Suppressor macrophage treated with lipopolysaccharide for 4 hours (primary cell): ENCODE measurements around the gene TMEM161A.
"Not testable (repeated sequence)": the region's sequence is repeated elsewhere in the genome, so short reads cannot be mapped to it uniquely, and the experiment has no call there.

Experiments used
- DNase-seq: peaks from one replicate; pipeline ENCODE4 v3.0.0-alpha.2; 2020

The TMEM161A gene

DNA sequence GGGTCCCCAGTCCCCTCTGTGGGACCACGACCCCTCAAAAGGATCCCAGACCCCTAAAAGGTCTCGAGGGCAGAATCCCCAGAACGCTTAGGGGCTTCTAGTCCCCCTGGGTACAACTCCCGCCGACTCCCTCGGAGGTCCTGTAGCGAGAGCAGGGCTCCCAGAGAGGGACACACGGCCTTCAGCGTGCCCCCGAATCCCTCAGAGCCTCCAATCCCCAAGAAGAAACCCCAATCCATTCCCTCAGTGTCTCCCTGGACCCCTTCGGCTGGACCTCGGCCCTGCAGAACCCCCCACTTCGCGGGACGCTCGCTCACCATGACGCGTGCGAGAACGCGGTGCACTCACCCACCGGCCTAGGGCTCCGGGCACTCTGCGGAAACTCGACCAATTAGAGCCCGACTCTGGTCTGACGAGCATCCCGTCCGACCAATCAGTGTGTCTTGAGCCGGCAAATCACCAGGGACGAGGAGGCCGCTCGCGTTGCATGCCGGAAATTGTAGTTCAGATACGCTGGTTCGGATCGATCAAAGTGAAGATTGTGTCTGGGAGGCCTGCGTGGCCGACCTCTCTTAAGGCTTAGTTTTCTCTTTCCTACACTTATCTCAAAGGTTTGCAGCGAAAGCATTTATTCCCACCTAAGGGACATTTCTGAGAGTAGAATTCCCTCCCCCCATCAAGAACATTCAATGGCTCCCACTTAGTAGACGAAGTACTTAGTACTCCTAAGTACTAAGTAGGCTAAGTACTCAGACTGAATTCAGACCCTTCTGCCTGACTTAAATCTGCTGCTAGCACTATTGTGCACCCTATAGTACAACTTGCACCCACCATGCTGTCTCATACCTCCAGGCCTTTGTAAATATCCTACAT, at the start of gene TMEM161A:
TMEM161A (minus strand) TSS at position 370 of the 873 bp plus-strand sequence; CDS start at position 320, 50 bp downstream.
- DNase-seq: peak; percentile 98

DNA sequence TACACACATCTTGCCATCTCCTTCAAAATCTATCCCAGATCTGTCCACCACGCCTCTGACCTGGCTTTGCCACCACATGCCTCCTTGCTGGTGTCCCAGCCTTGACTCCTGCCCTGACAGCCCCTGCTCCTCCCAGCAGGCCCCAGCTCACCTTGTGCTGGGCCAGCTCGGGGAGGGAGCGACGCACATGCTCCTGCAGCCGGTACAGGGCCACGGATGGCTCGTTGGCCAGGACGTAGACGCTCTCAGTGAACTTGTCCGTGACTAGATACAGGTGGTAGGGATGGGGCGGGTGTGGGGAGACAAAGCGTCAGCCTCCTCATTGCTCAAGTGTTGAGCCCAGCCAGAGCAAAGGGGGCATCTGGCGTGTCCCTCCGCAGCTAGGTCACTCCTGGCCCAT, 48.5 kb upstream of the TMEM161A start:
- DNase-seq: no peak

DNA sequence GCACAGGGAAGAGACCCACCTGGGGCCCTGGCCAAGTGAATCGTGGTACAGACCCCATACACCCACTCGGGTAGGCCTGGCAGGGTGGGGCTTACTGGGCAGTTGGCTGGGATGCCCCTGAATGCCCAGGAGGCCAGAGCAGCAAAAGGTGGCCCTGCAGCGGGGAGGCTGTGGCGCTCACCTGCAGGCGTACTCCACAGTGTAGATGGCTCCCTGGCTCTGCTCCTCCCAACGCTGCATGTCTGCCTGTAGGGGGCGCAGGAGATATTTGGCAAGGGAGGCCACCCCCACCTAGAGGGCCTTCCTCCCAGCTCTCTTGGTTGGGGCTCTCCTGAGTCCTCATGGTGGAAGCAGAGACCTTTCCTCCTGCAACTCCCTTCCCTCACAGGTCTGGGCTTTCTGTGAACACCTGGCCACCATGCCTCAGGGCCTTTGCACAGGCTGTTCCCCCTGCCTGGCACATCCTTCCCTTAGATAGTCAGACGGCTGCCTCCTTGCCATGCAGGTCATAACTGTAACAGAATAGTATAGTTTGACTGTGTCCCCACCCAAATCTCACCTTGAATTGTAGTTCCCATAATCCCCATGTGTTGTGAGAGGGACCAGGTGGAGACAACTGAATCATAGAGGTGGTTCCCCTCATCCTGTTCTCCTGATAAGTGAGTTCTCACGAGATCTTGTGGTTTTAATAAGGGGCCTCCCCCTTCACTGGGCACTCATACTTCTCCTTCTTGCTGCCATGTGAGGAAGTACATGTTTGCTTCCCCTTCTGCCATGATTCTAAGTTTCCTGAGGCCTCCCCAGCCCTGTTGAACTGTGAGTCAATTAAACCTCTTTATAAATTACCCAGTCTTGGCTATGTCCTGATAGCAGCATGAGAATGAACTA, 47.8 kb upstream of the TMEM161A start:
- DNase-seq: no peak

DNA sequence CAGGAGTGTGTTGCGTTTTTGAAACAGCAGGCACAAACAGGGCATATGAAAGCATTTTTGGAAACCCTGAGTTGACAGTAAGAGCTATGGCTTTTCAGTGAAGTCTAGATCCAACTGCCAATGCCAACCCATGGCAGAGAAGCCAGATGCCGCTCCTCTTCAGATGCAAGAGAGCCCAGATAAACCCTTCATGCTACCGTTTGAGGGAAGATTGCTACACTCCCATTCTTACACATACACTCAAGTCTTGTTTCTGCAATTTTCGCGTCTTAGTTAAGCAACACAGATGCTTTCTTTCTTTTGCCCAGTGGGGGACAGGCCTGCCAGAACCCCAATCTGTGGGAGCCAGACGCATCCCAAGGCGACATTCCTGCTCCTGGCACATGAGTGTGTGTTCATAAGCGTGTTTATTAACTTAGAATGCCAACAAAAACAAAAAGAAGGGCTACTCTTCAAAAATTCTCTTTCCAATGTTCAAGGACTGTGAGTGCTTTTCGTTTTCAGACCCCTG, 43.3 kb upstream of the TMEM161A start:
- DNase-seq: no peak

DNA sequence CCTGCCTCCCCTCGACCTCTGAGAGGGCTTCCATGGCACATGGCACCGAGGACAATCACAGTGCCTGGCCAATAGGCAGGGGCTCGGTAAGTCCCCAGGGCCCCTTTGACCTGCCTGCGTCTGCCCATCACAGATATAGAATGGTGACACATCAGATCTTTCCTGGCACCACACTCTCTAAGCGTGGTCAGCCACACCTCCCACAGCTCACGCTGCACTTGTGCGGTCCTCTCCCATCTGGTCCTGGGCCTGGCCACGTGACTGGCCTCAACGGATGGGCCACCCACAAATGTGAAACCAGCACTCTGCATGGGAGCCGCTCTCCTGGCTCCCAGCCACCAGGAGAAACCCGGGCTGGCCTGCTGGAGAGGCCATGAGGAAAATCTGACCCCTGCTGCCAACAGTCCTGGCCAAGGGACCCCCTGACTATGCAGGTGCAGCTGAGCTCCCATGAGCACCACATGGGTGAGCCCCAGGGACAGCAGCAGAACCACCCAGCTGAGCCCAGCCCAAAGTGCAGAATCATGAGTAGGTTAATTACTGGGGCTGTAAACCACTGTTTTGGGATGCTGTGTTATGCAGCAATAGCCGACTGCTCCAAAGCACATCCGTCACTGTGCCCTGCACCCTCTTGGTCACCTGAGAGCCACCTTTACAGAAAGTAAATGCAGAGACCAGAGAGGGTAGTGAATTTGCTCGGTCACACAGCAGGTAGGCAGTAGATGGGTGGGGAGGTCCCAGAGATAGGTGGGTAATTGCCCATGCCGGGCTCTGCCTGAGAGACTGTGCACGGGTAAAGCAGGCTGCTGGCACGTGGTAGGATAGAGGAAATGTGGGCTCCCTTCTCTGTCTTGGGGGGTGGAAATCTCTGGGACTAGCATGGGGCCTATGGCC, 41.5 kb upstream of the TMEM161A start:
- DNase-seq: no peak

DNA sequence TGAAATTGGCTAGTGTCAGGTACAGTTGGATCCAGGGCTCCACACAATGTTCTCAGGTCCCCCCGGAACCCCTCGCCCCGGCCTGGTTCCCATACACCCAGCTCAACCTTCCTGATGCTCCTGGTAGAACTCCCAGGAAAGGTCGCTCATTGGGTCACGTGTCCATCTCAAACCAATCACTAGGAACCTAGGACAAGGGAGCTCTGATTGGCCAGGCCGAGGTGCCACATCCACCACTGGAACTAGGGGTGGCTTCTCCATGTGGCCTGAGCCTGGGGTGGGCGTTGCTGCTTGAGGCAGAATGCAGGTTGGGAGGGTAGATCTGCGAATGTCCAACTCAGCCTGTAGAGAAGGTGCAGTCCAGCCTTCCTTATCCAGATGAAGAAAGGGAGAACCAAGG, 38.7 kb upstream of the TMEM161A start:
- DNase-seq: no peak

DNA sequence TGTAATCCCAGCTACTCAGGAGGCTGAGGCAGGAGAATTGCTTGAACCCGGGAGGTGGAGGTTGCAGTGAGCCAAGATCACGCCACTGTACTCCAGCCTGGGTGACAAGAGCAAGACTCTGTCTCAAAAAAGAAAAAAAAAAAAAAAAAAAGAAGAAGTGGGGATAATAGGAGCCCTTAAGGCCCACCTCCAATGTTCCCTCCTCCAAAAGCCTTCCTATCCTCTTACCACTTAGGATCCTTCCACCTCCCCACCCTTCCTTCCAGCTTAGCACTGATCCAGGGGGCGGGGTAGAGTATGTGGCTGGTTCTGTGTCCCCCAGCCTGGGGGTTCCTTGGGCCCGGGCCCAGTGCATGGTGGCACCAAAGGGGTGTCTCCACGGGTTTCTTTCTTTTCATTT, 35.0 kb upstream of the TMEM161A start:
- not testable (repeated sequence) for DNase-seq

DNA sequence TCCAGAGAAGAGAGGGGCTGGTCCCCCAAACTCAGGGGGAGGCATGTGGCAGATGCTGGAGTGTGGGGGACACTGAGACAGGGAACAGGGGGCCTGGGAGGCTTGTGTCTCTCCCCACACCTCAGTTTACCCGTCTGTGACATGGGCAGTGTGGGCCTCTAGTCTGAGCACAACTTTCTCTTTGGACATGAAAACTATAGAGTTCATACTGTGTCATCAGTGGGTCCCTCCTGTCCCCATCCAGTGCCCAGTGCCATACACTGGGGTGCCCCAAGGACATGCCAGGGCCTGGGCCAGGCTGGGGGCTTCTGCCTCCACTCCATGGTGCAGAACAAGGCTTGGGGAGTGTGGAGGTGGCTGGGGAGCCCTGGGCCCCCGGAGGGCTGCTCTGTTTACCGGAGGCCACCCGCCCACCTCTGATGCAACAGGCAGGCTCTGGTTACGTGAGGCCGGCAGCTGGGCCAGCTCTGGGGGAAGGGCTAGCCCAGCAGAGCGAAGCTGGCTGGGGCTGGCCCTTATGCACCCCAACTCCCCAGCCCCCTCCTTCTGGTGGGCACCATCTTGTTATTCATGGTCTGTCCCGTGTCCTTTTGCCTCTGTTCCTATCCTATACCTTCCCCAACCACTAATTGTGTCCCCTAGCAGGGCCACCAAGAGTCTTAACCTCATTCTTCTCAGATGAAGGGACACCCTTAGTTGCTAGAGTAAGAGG, 33.7 kb upstream of the TMEM161A start:
- no peak for DNase-seq

DNA sequence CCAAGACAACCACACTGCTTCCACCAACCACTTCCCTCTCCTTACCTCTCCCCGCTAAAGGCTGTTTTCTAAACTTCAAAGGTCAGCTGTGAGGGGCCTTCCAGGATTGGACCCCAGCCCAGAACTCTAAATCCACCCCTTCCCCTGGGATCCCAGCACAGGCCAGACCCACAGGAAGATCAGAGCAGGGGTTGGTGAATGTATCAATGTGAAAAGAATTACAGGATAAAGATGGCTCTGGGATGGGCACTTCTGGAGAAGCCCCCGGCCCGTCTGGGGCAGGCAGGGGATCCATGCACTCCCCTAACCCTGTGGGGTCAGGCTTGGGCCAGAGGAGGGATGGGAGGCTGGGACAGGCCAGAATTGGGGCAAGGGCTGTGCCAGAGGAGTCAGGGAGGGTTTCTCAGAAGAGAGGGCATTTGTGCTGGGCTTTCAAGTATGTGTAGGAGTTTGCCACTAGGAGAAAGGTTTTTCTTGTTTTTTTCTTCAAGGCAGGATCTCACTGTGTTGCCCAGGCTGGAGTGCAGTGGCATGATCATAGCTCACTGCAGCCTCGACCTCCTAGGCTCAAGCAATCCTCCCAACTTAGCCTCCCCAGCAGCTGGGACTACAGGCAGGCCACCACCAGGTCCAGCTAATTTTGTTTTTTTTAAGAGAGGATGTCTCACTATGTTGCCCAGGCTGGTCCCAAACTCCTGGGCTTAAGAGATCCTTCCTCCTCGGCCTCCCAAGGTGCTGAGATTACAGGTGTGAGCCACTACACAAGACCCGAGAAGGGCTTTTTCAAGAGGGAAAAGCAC, 32.8 kb upstream of the TMEM161A start:
- no peak for DNase-seq

DNA sequence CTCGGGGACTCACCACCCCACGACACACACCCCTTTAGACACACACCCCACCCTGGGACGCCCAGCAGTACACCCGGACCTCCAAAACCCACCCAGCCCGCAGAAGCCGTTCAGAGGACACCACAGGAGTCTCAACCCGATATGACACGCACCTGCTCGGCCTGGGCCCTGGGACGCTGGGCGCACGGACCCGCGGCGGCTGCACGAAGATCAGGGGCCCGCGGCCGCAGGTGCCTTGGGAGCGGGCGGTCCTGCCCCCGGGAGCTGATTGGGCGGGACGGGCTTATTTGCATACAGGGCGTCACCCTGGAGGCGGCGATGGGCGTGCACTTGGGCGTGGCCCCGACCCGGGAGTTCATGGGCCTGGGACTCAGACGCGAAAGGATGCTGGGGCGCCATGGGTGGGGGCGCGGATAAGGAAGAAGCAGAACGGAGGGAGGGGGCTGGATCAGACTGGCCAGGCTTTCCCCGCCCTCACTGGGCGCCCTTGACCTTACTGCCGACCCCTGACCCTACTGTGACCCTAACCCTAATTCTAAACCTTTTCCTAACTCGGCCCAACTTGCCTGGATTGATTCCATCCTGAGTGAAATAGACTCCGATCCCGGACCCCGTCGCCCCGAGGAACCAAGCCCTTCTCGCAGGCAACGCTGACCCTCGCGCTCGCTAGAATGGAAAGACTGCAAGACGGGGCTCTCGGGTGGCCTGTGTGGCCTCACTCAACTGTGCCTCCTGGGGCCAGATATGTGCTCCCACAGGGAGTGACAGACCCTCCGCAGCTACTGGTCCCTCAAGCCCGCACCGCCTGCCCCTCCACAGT, 32.0 kb upstream of the TMEM161A start, which contains the start of gene MEF2B:
MEF2B (minus strand) TSS at position 211 of the 820 bp plus-strand sequence. CDS start 19,528 bp downstream, outside the sequence.
- DNase-seq: peak; percentile 33

DNA sequence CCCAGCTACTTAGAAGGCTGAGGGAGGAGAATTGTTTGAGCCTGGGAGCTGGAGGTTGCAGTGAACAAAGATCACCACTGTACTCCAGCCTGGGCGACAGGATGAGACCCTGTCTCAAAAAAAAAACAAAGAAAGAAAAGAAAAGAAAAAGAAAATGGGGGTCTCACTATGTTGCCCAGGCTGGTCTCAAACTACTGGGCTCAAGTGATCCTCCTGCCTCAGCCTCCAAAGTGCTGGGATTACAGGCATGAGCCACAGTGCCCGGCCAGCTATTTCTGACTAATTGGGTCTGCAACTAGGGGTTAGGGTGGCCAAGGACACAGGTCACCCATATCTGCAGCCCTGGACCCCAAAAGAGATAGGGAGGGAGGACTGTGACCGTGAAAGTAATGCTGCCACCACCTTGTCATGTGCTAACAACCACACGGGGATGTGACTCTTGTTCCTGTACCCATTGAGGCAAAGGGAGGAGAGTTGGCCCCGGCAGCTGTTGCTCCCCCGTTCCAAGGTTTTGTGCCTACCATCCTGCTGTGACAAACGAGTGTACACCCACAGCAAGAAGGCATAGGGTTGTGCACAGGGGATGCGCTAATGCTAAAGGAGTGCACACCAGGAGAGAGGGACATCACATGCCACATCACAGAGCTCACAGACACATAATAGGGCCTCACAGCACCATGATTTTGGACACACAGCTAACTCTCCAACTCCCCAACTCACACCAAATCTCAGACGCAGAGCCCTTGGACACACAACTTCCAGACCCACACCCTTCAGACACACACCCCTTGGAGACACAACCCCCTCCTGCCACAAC, 31.2 kb upstream of the TMEM161A start:
- DNase-seq: no peak

DNA sequence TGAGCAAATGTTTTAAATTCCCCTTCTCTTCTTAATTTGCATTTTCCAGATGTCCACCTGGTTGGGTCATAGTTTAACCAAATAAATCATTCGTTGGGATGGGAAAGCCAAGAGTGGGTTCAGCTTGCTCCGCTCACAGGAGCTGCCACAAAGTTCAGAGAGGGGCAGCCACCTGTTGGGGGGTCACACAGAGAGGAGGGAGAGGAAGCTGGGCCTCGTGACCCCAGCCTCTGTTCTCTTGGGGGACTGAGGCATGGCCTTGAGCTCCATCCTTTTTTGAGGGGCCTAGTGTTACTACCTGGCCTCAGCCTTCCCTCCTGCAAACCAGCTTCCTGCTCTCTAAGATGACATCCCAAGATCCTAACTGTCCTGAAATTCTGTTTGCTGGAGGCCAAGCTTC, 29.3 kb upstream of the TMEM161A start:
- no peak for DNase-seq

DNA sequence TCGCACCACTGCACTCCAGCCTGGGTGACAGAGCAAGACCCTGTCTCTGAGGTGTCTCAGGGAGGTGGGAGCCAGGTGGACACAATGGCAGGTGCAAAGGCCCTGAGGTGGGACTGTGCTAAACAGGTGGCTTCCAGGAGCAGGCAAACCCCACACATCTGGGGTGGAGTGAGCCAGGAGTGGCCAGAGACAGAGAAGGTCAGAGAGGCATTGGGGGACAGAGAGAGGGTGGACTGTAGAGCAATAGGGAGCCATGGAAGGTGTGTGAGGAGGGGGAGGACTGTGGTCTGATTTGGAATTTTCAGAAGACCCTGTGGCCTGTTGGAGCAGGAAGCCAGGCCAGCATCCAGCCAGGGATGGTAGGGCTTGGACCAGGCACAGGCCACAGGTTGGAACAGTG, 27.1 kb upstream of the TMEM161A start:
- no peak for DNase-seq

DNA sequence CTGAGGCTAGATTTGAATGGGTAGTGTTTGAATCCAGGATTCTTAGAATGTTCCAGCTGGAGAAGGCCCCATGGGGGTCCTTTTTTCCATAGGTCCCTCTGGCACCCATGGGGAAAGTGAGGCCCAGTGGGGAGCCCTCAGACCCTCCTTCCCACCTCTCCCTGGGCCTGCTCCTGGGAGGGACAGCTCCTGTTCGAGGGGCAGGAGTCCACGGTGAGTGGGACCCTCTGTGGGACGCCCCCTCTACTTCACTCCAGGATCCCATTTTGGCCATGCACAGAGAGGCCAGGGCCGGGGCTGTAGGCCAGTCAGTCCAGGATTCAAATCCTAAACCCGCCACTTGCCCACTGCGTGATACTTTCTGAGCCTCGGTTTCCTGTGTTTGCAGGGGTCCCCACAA, 24.2 kb upstream of the TMEM161A start:
- no peak for DNase-seq

DNA sequence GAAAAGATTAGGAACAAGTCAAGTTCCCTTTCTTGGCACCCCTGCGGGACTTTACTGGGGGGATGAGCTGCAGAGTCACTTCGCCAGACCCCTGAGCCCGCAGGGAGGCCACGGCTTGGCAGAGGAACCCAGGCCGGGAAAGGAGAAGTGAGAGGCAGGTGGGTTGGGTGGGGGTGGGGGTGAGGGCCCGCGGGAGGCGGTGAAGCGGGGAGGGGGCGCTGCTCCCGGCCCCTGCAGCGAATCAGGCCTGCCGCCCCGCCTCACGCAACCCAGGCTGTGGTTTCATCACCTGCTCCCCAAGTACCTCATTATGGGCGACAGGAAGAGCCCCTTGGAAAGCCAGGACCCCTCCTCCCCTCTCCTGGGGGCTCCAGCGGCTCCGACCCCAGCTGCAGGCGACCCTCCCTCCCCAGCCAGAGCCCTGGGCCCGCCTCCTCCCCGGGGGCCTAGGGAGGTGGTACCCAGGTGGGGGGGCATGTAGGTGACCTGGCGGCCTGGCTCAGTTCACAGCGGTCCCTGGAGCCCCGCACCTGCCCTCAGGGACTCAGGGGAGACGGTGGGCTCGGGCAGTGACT, 22.3 kb upstream of the TMEM161A start:
- no peak for DNase-seq

DNA sequence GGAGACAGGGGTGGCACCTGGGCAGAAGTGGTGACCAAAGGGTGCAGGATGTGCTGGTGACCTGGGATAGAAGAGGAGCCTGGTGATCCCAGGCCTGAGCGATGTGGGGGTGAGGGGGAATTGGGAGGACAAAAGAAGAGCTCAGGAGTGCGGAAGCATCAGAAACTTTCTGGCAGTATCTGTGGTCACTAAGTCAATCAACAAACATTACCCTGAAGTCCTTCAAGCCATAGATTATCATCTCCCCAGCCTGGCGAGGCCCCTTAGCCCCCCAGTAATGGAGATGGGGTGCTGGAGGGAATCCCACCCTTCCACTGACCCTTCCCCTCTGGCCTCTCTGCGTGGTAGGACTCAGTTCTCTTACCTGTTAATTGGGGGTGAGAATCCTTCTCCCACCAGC, 21.3 kb upstream of the TMEM161A start:
- no peak for DNase-seq

DNA sequence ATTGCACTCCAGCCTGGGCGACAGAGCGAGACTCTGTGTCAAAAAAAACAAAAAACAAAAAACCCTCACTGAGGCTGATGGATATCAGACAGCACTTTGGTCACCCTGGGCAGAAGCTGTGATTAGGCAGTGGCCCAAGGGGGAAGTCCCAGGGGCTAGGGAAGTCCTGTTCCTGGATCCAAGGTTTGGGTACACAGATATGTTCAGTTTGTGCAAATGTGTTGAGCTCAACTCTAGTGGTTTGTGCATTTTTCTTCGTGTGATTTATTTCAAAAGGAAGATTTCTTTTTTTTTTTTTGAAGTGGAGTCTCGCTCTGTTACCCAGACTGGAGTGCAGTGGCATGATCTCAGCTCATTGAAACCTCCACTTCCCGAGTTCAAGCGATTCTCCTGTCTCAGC, 19.5 kb upstream of the TMEM161A start:
- no peak for DNase-seq

DNA sequence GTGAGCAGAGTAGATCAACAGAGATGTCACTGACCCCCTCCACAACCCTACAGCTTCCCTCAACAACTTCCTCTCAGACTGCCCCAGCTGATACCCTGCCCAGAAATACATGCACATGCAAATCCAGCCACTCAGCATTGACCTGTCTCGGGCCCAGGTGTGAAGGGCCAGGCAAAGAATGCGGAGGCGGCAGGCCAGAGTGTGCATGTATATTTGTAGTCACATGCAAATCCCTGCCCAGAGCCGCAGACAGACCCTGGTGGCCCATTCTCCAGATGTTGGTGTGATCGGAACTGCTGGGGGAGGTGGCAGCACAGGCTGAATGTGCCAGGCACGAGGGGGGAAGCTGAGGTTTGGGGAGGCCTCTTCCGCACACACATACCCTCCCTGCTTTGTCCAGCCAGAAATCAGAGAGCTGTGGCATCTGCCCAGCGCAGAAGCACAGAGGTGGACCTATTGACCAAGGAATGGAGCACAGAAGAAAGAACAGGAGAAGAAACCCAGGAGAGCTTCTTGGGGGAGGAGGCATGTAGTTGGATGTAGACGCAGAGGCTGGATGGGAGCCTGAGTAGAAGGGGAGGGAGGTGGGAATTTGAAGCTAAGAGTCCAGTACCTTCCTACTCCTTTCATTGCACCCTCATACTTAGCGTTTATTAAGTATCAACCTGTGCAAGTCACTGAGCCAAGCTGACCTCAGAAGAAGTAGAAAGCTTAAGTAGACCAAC, 17.4 kb upstream of the TMEM161A start:
- no peak for DNase-seq
